SK-N-MC (cell line): ENCODE results near the gene PXMP2.

Source experiments
- EZH2 ChIP-seq: fragments of 200-600 bp; sonication (generic); IDR thresholded peaks from one replicate; pipeline ENCODE4 v1.6.1; 2017; ENCODE audit warnings: antibody characterized with exemption
- POLR2AphosphoS5 ChIP-seq: IDR thresholded peaks from 2 replicates; pipeline ENCODE4 v1.6.1; 2012; ENCODE audit warnings: mild to moderate bottlenecking, low read depth, low read length, borderline replicate concordance

- TF ChIP-seq EZH2 (no peak), POLR2AphosphoS5 (no peak)
Measured at GRCh38 chr12:132639956-132640520, 47.3 kb upstream of the PXMP2 start.
